NOMO-1 treated with DMSO at 0.1 percent for 48 hours (cell line): ENCODE results near the gene FXYD4.
"Not testable (repeated sequence)": the region's sequence is repeated elsewhere in the genome, so short reads cannot be mapped to it uniquely, and the experiment has no call there.

ENCODE experiments used
- DNase-seq: peaks from one replicate; lab custom pipeline; 2025; ENCODE audit not compliant: unreplicated experiment; lab: John Stamatoyannopoulos, UW

FXYD4 gene

DNA sequence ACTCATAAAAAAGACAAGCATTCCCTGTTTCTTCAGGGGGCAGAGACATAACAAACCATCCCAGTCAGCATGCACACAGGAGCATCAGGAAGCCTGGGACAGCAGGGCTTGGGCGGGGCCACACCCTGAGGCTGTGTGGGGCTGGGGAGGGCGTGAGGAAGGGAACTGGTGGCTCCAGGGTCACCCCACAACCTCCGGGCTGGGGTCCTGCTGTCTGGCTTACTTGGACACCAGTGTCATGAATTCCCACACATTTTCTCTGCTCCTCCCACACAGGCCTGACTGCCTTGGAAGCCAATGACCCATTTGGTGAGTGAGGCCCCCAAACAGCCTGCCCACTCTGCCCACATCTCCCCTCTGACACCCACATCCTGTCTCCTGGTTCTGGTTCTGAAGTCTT lies 2.8 kb downstream of the FXYD4 start:
- no peak for DNase-seq

DNA sequence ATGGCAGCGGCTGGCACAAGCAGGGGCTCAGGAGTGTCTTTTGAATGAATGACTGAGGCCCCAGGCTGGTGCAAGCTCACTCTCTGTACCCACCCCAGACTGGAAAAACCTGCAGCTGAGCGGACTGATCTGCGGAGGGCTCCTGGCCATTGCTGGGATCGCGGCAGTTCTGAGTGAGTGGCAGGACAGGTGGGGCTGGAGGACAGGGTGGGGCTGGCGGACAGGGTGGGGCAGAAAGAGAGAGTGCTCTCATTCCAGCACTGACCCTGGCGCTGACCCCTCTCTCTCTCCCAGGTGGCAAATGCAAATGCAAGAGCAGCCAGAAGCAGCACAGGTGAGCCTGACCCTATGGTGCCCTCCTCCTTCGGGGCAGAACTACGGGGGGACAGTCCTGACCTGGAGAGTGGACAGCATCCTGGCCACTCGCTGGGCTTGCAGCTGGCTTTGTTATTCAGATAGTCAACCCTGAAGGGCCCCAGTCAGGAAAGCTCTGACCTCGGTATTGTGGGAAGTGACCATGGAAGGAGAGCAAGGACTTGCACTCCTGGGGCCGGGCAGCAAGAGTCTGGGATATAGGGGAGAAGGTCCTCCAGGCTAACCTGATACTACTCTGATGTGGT lies 4.1 kb downstream of the FXYD4 start:
- DNase-seq = no peak

- no peak for DNase-seq
Measured at GRCh38 chr10:43376046-43376635, 4.7 kb downstream of the FXYD4 start.

- DNase-seq = no peak
Measured at GRCh38 chr10:43376828-43377423, 5.5 kb downstream of the FXYD4 start.

DNA sequence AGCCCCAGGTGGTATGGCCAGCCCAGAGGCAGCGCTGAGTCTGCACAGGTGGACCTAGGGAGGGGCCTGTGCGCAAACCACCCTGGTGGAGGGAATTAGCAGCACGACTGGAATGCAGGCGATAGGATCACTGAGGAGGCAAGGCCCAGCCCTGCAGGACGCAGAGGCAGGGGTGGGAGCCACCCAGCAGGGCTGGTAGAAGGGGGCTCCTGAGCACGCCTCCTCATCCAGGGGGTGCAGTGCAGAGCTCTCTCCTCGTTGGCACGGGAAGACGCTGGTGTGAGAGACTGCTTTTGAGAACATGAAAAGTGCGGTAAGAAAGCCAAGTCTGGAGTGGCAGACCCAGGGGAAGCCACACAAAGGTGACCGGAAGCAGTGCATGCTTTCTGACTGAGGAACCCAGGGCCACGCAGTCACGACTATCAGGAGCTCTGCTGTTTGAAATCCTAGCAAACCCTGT lies 6.0 kb downstream of the FXYD4 start:
- no peak for DNase-seq

DNA sequence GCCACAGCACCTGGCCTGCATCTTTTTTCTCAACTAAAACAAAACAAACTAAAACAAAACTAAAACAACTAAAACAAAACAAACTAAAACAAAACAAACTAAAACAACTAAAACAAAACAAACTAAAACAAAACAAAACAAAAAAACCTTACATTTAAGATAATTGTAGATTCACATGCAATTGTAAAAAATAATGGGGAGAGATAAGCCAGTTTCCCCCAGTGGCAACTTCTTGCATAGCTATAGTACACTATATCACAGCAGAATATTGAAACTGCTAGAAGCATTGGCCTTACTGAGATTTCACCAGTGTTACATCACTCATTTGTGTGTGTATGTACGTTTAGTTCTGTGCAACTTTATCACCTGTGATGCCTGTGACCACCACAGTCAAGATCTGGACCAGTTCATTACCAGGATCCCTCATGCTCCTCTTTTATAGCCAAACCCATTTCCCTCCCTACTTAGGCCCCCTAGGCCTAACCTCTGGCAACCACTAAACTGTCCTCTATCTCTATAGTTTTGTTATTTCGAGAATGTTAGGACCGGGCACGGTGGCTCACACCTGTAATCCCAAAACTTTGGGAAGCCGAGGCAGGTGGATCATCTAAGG lies 9.3 kb downstream of the FXYD4 start:
- DNase-seq = no peak

- DNase-seq = no peak
Measured at GRCh38 chr10:43383204-43383971, 12.0 kb downstream of the FXYD4 start.

GRCh38 chr10:43384252-43385221 lies 13.1 kb downstream of the FXYD4 start:
- DNase-seq = no peak

DNA sequence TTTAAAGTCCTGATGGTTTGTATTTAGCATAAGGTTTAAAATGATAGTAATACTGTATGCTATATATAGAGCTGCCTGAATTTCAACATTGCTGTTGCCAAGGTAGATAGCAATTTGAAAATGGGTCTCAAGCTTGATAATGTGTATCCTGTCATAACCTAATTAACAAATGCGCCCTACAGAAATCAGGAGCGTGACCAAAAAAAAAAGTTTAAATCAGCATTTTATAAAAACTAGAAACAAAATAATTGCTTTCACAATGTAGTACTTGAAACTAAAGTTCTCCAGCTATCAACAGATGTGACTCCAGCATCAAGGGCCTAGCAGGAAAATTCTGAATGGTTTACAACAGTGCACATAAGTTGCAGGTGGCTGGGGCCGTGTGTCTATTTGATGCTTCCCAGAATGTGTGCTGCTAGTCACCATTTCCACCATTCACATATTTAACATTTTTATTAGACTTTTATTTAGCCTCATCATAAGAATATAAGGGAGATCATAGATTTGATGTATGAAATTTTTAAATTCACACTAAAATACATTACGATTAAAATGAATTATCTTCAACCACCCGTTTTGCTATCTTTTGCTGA lies 14.1 kb downstream of the FXYD4 start:
- no peak for DNase-seq

- DNase-seq = no peak
Measured at GRCh38 chr10:43386549-43386948, 15.1 kb downstream of the FXYD4 start.

DNA sequence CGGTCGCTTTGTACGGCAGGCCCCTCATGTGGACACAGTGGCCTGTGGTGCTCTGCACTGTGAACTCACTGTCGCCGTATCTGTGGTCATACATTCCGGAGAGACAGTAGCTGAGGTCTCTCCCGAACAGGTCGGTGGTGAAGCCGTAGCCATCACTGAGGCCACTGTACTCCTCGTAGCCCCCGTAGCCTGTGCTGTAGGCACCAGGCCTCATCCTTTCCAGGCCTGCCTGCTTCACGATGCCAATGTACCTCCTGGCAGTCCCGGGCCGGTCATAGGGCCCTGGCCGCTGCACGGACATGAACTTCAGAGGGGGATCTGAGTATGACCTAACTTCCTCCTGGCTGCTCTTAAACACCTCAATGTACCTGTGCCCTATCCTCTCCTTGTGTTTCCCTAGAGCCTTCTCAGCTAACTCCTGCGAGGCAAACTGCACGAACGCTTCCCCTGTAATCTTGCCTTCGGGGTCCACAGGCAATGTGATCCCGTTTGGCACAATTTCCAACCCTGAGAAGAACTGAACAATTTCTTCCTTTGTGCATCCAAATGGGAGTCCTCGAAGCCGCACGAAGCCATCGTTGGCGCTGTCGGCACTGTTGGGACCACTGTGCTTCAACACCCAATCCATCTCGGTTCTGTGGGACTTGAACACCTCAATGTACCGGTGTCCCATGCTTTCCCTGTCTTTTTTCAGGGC lies 15.7 kb downstream of the FXYD4 start:
- DNase-seq = no peak

GRCh38 chr10:43387678-43388032 lies 16.2 kb downstream of the FXYD4 start:
- no peak for DNase-seq

DNA sequence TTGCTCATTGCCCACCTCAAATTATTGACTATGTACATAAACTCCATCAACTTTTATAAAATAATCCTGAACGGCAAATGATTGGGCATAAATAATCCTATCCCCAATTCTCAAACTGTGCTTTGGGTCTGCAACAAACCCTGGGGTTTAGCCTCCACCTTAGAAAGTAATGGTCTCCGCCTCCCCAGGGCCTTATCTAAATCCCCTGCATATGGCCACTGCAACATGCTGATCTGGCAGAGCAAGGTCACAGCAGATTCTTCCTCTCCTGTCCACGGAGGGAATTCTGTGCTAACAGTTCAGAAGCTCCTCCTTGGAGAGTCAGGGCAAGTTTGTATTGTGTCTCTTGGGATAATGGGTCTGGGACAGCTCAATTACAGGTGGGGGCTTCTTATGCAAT lies 18.4 kb downstream of the FXYD4 start:
- DNase-seq = no peak

GRCh38 chr10:43390333-43390732 lies 18.9 kb downstream of the FXYD4 start:
- DNase-seq = no peak

GRCh38 chr10:43390759-43391158 lies 19.3 kb downstream of the FXYD4 start:
- no peak for DNase-seq

DNA sequence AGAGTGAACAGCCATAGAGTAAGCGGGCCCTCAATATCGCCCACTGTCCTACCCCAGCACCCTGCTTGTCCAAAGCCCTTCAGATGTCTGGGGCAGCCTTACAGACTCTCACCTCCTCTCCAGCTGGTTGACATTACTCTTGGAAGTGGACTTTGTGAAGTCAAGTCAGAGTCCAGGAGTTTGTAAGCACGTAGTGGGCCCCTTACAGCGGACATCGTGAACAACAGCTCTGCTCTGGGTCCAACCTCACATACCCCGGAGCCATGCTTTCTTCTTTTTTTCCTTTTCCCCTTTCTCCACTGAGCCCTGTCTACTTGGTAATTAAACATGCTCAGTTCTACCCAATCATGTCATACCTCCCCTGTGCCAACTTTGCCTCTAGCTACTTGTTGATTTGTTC lies 20.1 kb downstream of the FXYD4 start:
- DNase-seq = no peak

DNA sequence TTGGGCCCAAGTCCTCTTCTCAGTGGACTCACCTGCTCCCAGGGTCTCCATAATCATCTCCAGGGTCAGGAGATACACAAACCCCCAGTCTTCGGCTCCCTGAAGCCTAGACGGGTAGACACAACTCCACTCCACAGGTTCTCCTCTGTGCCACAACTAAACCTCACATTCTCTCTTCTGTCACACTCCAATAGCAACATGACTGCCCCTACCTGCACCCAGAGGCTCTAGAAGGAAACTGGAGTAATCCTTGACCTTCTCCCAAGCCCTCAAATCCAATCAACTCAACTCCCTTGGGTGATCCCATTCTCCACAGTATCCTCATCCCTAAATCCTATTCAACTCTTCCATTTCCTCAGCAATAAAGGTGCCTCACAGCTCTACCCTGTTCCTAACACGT lies 21.3 kb downstream of the FXYD4 start:
- no peak for DNase-seq

DNA sequence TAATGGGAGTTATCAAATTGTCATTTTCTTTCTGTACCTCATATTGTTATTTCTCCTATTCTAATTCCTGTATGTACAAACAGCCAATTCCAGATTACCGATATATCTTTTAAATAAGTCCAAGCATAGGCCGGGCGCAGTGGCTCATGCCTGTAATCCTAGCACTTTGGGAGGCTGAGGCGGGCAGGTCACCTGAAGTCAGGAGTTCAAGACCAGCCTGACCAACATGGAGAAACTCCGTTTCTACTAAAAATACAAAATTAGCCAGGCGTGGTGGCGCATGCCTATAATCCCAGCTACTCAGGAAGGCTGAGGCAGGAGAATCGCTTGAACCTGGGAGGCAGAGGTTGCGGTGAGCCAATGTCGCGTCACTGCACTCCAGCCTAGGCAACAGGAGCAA lies 21.8 kb downstream of the FXYD4 start:
- not testable (repeated sequence) for DNase-seq

DNA sequence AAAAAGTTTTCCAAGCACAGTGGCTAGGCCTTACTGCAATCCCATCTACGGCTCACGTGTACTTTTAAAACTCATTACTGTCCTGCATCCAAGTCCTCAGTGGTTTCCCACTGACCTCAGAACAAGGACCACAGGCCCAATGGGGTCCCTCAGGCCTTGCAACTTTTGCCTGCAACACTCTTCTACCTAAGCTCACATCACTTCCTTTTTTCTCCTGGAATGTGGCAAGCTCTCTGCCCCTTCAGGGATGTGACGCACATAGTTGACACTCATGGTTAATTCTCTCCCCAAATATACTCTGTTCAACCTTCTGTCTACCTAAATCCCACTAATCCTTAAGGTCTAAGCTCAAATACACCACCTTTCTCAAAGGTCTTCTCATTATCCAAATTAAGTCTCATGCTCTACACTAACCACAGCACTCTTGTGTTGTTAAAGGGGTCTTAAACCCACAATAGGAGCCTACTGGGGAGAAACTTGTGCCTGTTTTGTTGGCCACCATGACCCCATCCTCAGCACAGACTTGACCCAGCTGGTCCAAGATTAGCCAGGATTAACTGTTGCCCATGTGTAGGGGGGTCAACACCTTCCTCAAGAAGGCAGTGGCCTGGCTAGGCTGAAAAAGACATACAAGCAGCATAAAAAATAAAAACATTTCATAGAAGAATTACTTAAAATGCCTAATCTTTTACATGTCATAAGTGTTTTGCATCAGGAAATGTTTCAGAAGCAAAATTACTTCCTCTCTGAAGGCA lies 22.3 kb downstream of the FXYD4 start:
- peak; percentile 48 for DNase-seq
